ENCODE data around the gene ESPN. TPM values are rescaled to one million over a fixed set of nuclear protein-coding genes. Genes with fewer than 3 reads are reported as not detected.
"Not testable (repeated sequence)": the region's sequence is repeated elsewhere in the genome, so short reads cannot be mapped to it uniquely, and the experiment has no call there.

Gene ESPN
- total RNA-seq, 2 experiments from 2014 or later, result 0.83 to 0.99 TPM

DNA sequence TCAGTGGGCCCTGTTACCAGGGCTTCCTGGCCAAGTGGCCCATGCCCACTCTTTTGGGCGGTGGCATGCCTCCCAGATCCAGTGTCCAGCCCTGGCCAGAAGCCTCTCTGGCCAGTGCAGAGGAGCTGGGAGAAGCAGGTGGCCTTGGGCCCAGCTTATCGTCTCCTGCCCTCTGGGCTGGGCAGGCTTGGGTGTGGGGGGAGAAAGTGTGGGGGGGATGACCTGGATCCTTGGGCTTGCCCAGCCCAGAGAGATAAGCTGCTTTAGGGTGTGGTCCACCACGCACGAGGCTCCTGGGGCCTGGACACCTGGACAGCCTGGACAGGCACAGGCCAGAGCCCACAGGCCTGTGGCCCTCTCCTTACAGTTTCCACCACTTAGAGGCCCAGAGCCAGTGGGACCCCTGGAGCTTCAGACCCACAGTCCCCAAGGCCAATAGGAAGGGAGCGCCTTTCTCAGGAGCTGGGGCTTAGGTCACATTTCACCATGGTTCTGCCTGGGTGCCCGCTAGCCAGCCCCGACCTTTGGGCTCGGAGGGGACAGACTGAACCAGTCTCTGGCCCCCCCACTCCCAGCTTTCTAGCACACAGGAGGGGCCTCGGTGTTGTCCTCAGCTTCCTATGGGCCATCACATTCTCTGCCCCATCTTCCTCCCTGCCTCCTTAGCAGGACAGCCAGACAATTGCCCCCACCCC is 1.8 kb downstream of the ESPN start:
- no peaks in the 10 kb centered on the region for H3K9me3 Mint-ChIP-seq
- intact Hi-C loops (cut with micrococcal nuclease), result no loop called here

DNA sequence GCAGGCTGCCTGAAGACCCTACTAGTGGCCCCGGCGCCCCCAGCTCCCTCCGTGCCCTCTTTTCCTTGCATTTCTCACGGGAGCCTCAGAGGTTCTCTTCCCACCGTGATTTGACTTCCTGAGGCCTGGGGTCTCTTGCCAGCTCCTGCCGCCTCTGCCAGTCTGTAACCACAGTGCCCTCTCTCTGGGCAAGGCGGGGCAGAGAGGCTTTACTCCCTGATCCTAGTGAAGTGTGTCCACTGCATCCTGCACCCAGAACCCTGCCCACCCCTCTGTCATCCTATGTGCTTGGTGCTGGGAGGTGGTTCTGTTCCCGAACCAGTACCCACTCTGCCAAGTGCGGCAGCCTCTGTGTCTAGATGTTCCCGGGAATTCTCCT is 2.4 kb downstream of the ESPN start:
- H3K4me1 Mint-ChIP-seq (ENCODE audit: low read depth), result peaks cover 12% of the 10 kb centered on the region
- no peaks in the 10 kb centered on the region for H3K36me3 Mint-ChIP-seq (ENCODE audit: low read depth)
- ATAC-seq (no peak), DNase-seq (no peak)
- POLR2A ChIA-PET, result interaction anchor here (0.6 kb wide), 1 partner anchor 416 kb away, joined by 4 read pairs; no protein-coding TSS in a partner anchor
- H3K4me3 Mint-ChIP-seq, result no peak overlapping the region
- CTCF ChIA-PET, result interaction anchor here (0.8 to 2.5 kb wide), 3 partner anchors 10 to 14 kb away, joined by 3 to 21 read pairs (median 5); no protein-coding TSS in a partner anchor
- peaks cover 27% of the 10 kb centered on the region for H3K27me3 Mint-ChIP-seq
- no peak overlapping the region for H3K27ac Mint-ChIP-seq
- TF ChIP-seq, protein P1, sequence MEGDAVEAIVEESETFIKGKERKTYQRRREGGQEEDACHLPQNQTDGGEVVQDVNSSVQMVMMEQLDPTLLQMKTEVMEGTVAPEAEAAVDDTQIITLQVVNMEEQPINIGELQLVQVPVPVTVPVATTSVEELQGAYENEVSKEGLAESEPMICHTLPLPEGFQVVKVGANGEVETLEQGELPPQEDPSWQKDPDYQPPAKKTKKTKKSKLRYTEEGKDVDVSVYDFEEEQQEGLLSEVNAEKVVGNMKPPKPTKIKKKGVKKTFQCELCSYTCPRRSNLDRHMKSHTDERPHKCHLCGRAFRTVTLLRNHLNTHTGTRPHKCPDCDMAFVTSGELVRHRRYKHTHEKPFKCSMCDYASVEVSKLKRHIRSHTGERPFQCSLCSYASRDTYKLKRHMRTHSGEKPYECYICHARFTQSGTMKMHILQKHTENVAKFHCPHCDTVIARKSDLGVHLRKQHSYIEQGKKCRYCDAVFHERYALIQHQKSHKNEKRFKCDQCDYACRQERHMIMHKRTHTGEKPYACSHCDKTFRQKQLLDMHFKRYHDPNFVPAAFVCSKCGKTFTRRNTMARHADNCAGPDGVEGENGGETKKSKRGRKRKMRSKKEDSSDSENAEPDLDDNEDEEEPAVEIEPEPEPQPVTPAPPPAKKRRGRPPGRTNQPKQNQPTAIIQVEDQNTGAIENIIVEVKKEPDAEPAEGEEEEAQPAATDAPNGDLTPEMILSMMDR (IDR thresholded peaks at IDR 0.05), result no peak
- intact Hi-C loops (cut with micrococcal nuclease), result no loop called here
- no peaks in the 10 kb centered on the region for H3K9me3 Mint-ChIP-seq

More for the DNA sequence above, 1.8 kb downstream of the ESPN start:
- POLR2A ChIA-PET, result interaction anchor here (0.6 kb wide), 1 partner anchor 416 kb away, joined by 4 read pairs; no protein-coding TSS in a partner anchor
- Mint-ChIP-seq H3K27me3 (peaks cover 32% of the 10 kb centered on the region), H3K36me3 (ENCODE audit: low read depth) (no peaks in the 10 kb centered on the region), H3K27ac (no peak overlapping the region), H3K4me1 (ENCODE audit: low read depth) (peaks cover 12% of the 10 kb centered on the region), H3K4me3 (no peak overlapping the region)
- CTCF ChIA-PET, result interaction anchor here (0.8 to 2.5 kb wide), 3 partner anchors 10 to 15 kb away, joined by 3 to 21 read pairs (median 5); no protein-coding TSS in a partner anchor
- ATAC-seq (no peak), DNase-seq (no peak)
- TF ChIP-seq, protein P1 (IDR thresholded peaks at IDR 0.05), result no peak

- TF ChIP-seq, protein P1 (IDR thresholded peaks at IDR 0.05), result no peak
- CTCF ChIA-PET, result interaction anchor here (1.2 kb wide), 1 partner anchor 11 kb away, joined by 3 read pairs; no protein-coding TSS in a partner anchor
- ATAC-seq (no peak), DNase-seq (no peak)
- H3K4me3 Mint-ChIP-seq, result no peak overlapping the region
- intact Hi-C loops (cut with micrococcal nuclease), result no loop called here
- H3K27me3 Mint-ChIP-seq, result peaks cover 25% of the 10 kb centered on the region
- POLR2A ChIA-PET, result no interaction called here
- no peak overlapping the region for H3K27ac Mint-ChIP-seq
- H3K4me1 Mint-ChIP-seq (ENCODE audit: low read depth), result peaks cover 12% of the 10 kb centered on the region
- no peaks in the 10 kb centered on the region for H3K36me3 Mint-ChIP-seq (ENCODE audit: low read depth)
- no peaks in the 10 kb centered on the region for H3K9me3 Mint-ChIP-seq
Measured at GRCh38 chr1:6427441-6428390, 3.1 kb downstream of the ESPN start.

GRCh38 chr1:6428453-6428852 is 3.9 kb downstream of the ESPN start:
- ATAC-seq; POLR2A ChIA-PET; CTCF ChIA-PET; H3K4me3 Mint-ChIP-seq; H3K36me3 Mint-ChIP-seq (ENCODE audit: low read depth); H3K9me3 Mint-ChIP-seq; intact Hi-C loops (cut with micrococcal nuclease); H3K27ac Mint-ChIP-seq; DNase-seq; H3K4me1 Mint-ChIP-seq (ENCODE audit: low read depth): not testable (repeated sequence)
- peaks cover 20% of the 10 kb centered on the region for H3K27me3 Mint-ChIP-seq

DNA sequence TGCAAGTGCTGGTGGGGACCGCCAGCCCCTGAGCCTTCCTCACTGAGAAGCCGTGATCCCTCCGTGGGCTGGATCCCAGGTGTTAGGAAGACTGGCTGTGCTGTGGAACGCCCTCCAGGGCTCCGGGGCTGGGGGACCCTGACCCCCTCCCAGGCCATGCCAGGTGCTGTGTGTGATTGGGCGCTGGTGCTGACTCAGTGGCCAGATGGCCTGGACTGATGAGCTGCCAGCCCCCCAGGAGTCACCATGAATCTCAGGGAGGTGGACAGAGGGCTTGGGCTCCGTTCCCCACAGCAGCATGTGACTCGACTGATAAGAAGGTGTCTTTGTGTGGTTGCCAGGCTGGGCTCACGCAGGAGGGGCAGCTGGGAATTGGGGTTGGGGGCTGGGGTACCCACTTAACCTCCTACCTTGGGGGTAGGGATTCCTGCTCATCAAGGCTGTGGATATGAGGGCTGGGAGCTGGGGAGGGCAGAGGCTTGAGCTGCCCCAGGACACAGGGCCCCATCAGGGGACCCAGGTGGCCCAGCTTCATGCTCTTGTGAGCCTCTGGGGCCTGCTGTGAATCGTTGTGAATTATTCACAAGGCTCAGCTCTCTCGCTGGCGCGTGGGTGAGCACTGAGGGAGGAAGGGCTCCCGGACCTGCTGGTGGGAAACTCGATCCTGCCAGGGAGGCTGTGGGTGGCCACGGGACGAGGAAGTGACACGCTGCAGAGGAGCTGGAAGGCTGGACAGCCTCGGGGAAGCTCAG is 5.3 kb downstream of the ESPN start:
- ATAC-seq; H3K4me1 Mint-ChIP-seq (ENCODE audit: low read depth); POLR2A ChIA-PET; H3K4me3 Mint-ChIP-seq; H3K27ac Mint-ChIP-seq; H3K9me3 Mint-ChIP-seq; H3K36me3 Mint-ChIP-seq (ENCODE audit: low read depth); intact Hi-C loops (cut with micrococcal nuclease); DNase-seq: not testable (repeated sequence)
- CTCF ChIA-PET, result interaction anchor here (0.8 to 1.5 kb wide), 3 partner anchors 8 to 182 kb away, joined by 3 to 7 read pairs (median 4); no protein-coding TSS in a partner anchor
- peaks cover 12% of the 10 kb centered on the region for H3K27me3 Mint-ChIP-seq

DNA sequence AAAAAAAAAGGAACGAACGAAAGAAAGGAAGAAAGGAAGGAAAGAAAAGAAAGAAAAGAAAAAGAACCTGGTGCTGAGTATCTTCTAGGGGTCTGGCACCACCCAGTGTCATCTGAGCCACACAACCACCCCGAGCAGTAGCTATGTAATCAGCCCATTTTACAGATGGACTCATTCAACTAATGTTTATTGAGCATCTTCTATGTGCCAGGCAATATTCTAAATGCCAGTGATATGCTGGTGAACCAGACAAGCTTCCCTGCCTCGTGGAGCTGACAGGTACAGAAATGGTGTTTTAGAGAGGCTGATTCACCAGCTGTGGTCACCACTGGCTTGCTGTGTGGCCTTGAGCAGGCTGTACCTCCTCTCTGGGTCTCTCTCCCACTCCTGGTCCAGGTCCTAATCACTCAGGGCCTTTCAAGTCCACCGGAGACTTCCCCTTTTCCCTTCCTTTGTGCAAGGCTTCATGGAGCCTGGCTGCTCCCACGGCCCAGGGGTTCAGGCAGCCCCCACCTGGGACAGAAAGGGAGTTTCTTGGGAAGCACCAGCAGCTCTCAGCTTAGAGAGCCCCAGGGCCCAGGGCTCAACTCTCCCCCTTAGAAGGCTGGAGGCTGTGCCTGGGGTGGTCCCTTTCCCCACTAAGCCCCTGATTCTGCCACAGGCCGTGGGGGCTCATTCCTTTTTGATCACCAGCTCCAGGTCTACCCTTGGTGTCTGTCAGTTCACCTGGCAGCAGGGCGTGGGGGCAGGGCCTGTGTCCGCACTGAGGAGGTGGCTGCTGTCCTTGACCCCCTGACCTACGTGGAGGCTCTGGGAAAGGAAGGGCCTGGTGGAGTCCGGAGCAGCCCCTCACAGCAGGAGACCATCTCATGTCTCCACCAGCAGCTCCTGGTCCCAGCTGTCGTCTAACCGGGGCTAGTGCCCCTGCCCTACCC is 7.3 kb downstream of the ESPN start:
- H3K9me3 Mint-ChIP-seq; H3K36me3 Mint-ChIP-seq (ENCODE audit: low read depth); H3K27me3 Mint-ChIP-seq; DNase-seq; H3K4me3 Mint-ChIP-seq; intact Hi-C loops (cut with micrococcal nuclease); ATAC-seq; H3K27ac Mint-ChIP-seq; H3K4me1 Mint-ChIP-seq (ENCODE audit: low read depth): not testable (repeated sequence)
- ChIA-PET CTCF (interaction anchor here (1.6 to 8.1 kb wide), 3 partner anchors 9 to 109 kb away, joined by 3 to 75 read pairs (median 4); partner anchors contain the start of gene HES2), POLR2A (interaction anchor here (1.1 to 1.2 kb wide), 2 partner anchors 10 to 19 kb away, joined by 3 read pairs; no protein-coding TSS in a partner anchor)
